Measurements from ENCODE around the gene GHSR.

Gene GHSR

GRCh38 chr3:172447611-172448579 lies at the start of gene GHSR:
Gene GHSR, minus strand, starts transcription at chr3:172448456. Its CDS starts 43 bp downstream, at chr3:172448413.
- no peak for DNase-seq

DNA sequence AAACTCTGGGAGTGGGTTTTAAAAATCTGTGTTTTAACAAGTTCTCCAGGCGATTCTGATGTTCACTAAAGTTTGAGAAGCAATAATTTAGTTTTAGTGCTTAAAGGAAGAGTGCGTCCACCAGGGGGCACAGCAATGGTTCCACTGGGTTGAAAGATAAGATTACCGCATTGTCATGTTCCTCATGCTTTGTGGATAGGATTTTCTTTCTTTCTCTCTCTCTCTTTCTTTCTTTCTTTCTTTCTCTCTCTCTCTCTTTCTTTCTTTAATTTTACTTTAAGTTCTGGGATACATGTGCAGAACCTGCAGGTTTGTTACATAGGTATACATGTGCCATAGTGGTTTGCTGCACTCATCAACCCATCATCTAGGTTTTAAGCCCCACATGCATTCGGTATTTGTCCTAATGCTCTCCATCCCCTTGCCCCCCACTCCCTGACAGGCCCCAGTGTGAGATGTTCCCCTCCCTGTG lies 42.0 kb upstream of the GHSR start:
- peak; percentile 73 for DNase-seq

- no peak for DNase-seq
These were observed 29.9 kb upstream of the GHSR start for GRCh38 chr3:172478116-172478515.

- DNase-seq: no peak
These were observed 28.1 kb upstream of the GHSR start for GRCh38 chr3:172476347-172476746.

- no peak for DNase-seq
These were observed 27.4 kb upstream of the GHSR start for GRCh38 chr3:172475703-172476102.

- DNase-seq: no peak
These were observed 23.6 kb upstream of the GHSR start for GRCh38 chr3:172471903-172472302.

GRCh38 chr3:172470588-172470987 lies 22.3 kb upstream of the GHSR start:
- no peak for DNase-seq

DNA sequence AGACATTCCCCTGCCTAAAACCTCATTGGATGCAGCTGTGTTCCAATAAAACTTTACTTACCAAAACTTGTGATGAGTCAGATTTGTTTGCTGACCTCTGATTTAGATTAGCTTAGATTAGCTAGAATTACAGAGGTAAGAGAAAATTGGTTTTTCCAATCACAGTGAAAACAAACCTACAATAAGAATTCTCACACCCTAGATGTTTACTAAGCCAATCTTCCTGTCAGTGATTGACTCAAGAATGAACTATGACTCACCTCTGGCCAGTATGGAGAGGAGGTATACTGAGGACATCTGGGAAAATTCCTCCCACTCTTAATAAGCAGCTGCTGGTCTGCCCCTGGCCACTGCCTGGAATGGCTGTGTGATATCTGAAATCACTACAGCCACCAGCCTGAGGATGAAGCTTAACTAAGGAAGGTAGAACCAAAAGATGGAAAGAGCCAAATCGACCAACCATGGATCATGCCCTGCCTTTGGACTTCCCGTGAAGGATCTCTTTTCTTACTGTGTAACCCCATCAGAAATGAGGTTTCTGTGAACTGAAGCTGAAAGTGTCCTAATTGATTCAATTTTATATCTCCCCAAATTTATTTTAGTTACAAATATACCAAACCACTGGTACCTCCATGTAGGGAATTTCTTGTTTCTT lies 19.0 kb upstream of the GHSR start:
- DNase-seq: no peak

DNA sequence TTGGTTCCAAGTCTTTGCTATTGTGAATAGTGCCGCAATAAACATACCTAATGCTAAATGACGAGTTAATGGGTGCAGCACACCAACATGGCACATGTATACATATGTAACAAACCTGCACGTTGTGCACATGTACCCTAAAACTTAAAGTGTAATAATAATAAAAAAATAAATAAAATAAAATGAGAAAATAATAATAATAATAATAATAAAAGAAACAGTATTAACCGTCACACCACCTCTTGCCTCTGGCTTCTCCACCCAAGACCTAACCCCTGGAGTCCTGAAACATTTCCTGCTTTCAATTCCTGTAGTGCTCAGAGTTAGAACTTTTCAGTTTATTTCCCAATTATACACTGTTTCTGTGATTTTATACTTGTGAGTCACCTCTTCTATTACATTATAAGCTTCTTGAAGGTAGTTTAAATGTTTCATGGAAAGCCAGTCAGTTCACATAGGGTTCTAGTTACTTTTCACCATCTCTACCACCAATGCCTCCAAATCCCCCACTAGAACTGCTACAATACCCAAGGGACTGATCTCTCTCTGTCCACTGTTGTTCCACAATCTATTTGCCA lies 18.4 kb upstream of the GHSR start:
- no peak for DNase-seq

DNA sequence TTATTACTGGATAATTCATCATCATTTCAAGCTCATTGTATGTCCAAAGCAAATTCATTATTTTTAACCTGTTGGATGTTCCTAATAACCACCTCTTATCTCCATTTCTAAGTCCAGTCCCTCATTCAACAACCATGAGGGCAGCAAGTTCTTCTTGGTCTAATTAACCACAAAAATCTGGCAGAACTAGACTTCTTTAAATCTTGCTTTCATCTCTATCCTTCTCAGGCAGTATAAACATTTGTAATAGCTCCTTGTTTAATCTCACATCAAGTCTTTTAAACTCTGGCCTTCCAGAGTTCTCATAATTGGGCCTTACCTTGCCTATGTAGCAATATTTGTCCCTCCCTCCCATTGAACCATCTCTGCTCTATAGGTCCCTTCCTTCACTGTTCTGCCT lies 17.0 kb upstream of the GHSR start:
- no peak for DNase-seq

GRCh38 chr3:172464306-172464705 lies 16.1 kb upstream of the GHSR start:
- DNase-seq: no peak

GRCh38 chr3:172461530-172462138 lies 13.4 kb upstream of the GHSR start:
- no peak for DNase-seq

DNA sequence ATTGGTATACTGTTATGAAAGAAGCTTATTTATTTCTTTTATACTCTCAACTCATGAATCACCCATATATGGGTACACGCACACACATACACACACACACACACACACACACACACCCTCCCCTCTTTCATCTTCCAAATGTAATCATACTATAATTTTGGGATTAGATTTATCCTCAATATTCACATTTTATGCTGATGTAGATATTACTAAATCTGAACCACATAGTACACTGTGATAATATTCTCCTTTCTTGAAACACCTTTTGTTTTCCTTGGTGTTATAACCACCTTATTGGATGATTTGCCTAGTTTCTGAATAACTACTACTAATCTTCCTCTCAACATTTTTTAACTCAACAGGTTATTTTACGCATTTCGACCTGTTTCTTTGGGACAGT lies 8.1 kb upstream of the GHSR start:
- DNase-seq: no peak

DNA sequence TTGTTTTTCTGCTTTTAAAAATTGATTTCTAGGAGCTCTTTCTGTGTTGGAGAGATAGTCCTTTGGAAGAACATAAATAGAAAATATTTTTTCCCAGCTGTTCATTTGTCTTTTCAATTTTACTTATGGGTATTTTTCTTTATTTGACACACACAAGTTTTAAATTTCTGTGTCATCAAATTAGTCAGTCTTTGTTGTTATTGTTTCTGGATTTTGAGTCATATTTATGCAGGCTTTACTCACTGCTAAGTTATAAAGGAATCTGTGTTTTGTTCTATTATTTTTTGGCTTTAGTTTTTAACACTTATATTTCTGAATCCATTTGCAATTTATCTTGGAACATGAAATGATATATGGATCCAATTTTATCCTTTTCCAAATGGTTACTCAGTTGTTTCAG lies 5.9 kb upstream of the GHSR start:
- no peak for DNase-seq

GRCh38 chr3:172449466-172450149 lies 1.4 kb upstream of the GHSR start:
- no peak for DNase-seq

DNA sequence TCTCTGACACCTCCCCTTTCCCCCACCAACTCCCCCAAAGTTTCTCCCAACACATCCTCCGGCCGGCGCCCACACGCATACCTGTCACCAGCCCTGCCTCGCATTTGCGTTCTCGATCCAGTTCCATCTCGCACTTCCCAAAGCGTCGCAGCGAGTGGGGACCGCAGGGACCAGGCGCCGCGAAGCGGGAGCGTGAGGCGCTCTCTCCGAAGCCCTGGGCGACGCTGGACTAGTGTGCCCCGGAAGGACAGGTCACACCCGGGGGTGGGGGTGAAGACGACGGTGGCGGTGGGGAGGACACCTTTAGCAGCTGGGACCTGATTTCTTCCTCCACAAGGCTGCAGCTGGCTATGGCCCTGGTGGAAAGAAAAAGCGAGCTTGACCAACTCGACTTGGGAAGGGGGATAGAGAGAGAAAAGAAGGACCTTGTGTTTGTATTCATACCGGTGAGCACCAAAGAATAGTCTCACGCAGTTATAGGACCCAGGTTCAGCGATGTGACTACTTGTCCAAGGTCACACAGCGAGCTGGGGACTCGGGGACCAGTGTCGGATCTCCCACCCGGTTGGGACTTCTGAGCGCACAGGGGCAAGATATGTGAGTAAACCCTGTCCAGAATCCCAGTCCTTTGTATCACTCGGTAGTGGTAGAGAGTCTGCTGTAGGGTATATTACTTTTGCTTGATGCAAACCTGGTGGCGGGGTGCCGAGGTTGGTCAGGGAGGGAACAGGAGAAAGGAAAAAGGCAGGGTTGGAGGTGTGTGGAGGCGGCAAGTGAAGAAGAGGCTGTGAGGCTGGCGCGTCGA lies 607 bp upstream of the GHSR start:
- no peak for DNase-seq

GRCh38 chr3:172446198-172446597 lies 2.1 kb downstream of the GHSR start:
- DNase-seq: no peak

GRCh38 chr3:172444821-172445220 lies 3.4 kb downstream of the GHSR start:
- no peak for DNase-seq

GRCh38 chr3:172442606-172443005 lies 5.7 kb downstream of the GHSR start:
- no peak for DNase-seq

DNA sequence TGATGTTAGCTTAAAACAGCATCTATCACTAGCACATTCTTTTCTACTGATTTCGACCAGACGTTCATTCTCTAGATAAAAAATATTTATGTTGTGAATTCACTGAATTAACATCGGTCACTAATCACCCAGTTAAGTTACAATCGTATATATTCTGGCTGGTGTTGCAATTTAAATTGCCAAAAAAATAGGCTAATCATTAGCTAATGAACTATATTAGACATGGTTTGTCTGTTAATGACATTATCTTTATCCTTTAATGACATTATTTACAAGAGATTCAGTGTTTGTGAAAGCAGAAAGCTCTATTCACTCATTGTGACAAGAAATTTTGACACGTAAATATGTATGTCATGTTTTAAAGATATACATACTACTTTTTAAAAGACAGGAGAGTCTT lies 6.7 kb downstream of the GHSR start:
- no peak for DNase-seq

GRCh38 chr3:172438186-172438585 lies 10.1 kb downstream of the GHSR start:
- DNase-seq: no peak

GRCh38 chr3:172437713-172438112 lies 10.5 kb downstream of the GHSR start:
- DNase-seq: no peak
